Nephron progenitor cell (in vitro differentiated cells): ENCODE data around the gene ZRANB3.

Experiments
- DNase-seq: peaks from one replicate; pipeline ENCODE4 v3.0.0; 2021
- H3K27ac Mint-ChIP-seq: 2 replicates; pipeline ENCODE4 v1.8.0; 2021; ENCODE audit warnings: mild to moderate bottlenecking, moderate library complexity, mixed read lengths
- H3K27me3 Mint-ChIP-seq: 2 replicates; pipeline ENCODE4 v1.8.0; 2021; ENCODE audit warnings: mild to moderate bottlenecking, low read depth, mixed read lengths; ENCODE audit not compliant: poor library complexity
- H3K36me3 Mint-ChIP-seq: 2 replicates; pipeline ENCODE4 v1.8.0; 2021; ENCODE audit warnings: low read depth, mixed read lengths
- H3K4me1 Mint-ChIP-seq: 2 replicates; pipeline ENCODE4 v1.8.0; 2021; ENCODE audit warnings: mixed read lengths
- H3K4me3 Mint-ChIP-seq: 2 replicates; pipeline ENCODE4 v1.8.0; 2021; ENCODE audit warnings: mild to moderate bottlenecking, moderate library complexity, mixed read lengths
- H3K9me3 Mint-ChIP-seq: 2 replicates; pipeline ENCODE4 v1.8.0; 2021; ENCODE audit warnings: mild to moderate bottlenecking, moderate library complexity, mixed read lengths
- TF ChIP-seq, protein P1 (sequence below): fragments of 200-600 bp; sonication (generic); IDR thresholded peaks from 2 replicates; pipeline ENCODE4 v1.5.0; 2021; ENCODE audit warnings: antibody characterized with exemption

The ZRANB3 gene

DNA sequence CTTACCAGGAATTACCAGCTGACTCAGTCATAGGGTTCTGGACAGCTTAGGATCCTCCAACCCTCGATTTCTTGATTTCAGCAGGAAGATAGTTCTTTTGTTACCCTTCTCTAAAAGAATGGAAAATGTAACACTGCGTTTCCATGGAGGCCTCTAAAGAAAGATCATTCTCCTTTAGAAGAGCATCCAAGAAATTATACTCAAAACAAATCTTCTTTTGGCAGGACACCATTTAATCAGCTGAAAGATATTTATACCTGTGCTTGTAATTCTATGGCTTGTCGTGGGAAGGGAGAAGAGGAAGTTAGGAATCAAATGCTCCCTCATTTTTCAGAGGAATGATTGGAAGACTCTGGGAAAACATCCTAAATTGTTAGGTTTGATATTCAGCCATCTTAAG, 348.4 kb downstream of the ZRANB3 start:
- H3K4me1 Mint-ChIP-seq, result peaks cover 5% of the 10 kb centered on the region
- no peaks in the 10 kb centered on the region for H3K27me3 Mint-ChIP-seq
- DNase-seq, result no peak
- H3K9me3 Mint-ChIP-seq, result peaks cover 8% of the 10 kb centered on the region
- H3K36me3 Mint-ChIP-seq, result peaks cover 11% of the 10 kb centered on the region
- TF ChIP-seq, protein P1, sequence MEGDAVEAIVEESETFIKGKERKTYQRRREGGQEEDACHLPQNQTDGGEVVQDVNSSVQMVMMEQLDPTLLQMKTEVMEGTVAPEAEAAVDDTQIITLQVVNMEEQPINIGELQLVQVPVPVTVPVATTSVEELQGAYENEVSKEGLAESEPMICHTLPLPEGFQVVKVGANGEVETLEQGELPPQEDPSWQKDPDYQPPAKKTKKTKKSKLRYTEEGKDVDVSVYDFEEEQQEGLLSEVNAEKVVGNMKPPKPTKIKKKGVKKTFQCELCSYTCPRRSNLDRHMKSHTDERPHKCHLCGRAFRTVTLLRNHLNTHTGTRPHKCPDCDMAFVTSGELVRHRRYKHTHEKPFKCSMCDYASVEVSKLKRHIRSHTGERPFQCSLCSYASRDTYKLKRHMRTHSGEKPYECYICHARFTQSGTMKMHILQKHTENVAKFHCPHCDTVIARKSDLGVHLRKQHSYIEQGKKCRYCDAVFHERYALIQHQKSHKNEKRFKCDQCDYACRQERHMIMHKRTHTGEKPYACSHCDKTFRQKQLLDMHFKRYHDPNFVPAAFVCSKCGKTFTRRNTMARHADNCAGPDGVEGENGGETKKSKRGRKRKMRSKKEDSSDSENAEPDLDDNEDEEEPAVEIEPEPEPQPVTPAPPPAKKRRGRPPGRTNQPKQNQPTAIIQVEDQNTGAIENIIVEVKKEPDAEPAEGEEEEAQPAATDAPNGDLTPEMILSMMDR, result no peak
- H3K27ac Mint-ChIP-seq, result no peak overlapping the region
- no peak overlapping the region for H3K4me3 Mint-ChIP-seq

DNA sequence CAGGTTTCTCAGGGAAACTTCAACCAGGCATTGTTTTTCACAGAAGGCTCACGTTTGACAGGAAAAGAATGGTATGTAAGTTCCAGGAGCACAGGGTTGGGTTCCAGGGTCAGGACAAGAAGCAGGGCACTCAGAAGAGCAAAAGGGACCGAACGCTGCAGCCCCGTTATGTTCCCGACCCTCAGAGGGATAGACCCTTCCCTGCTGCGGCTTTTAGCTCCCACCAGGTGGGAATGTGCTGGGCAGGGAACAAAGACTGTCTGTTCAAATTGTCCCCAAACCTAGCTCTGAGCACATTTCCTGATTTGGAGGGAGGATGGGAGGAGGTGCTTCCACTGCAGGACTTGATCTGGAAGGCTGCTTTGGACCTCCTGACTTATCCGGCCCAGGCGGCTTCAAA, 348.8 kb downstream of the ZRANB3 start:
- Mint-ChIP-seq H3K27ac (peak overlapping the region; percentile 74), H3K9me3 (peaks cover 10% of the 10 kb centered on the region)
- no peak for DNase-seq

DNA sequence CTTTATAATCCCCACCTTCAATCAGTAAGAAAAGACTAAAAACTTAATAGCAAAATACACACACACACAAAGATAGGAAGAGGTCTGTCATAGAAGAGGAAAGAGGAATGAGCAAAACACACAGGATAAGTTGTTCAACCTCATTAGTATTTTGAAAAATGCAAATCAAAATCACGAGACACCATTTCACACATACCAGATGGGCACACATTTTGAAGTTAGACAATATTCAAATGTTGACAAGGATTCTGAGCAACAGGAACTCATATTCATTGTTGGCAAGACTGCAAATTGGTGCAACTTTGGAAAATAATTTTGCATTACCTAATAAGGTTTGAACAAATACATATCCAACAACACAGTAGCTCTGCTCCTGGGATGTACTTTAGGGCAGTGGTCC, 351.3 kb downstream of the ZRANB3 start:
- TF ChIP-seq, protein P1, result no peak
- Mint-ChIP-seq H3K36me3 (peaks cover 40% of the 10 kb centered on the region), H3K27me3 (no peaks in the 10 kb centered on the region), H3K9me3 (peaks cover 31% of the 10 kb centered on the region), H3K4me3 (no peak overlapping the region), H3K4me1 (peaks cover 5% of the 10 kb centered on the region), H3K27ac (no peak overlapping the region)
- DNase-seq, result no peak

More for the DNA sequence above, 348.8 kb downstream of the ZRANB3 start:
- TF ChIP-seq, protein P1, result no peak
- Mint-ChIP-seq H3K36me3 (peaks cover 15% of the 10 kb centered on the region), H3K4me1 (peaks cover 5% of the 10 kb centered on the region), H3K27me3 (no peaks in the 10 kb centered on the region), H3K4me3 (no peak overlapping the region)

DNA sequence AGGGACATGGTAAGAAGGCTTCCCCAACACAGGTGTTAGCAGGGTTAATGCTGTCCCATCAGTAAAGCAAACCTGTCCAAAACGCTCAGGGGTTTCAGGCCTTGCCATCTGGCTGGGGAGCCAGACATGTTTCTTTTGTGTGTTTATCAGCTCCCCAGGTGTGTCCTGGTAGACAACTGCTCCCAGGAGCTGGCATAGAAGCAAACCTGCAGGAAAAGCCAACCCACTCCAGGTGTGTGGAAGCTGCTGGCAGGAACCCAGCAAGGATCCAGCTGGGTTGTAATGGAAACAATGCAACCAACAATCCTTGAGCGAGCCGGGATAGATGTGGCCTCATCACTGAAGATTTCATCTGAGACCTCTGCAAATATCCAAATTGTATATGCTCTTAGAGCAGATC, 355.8 kb downstream of the ZRANB3 start:
- Mint-ChIP-seq H3K27ac (no peak overlapping the region), H3K4me3 (no peak overlapping the region), H3K27me3 (no peaks in the 10 kb centered on the region), H3K36me3 (peaks cover 60% of the 10 kb centered on the region), H3K4me1 (no peaks in the 10 kb centered on the region), H3K9me3 (peaks cover 31% of the 10 kb centered on the region)
- DNase-seq, result no peak
- TF ChIP-seq, protein P1, result no peak

DNA sequence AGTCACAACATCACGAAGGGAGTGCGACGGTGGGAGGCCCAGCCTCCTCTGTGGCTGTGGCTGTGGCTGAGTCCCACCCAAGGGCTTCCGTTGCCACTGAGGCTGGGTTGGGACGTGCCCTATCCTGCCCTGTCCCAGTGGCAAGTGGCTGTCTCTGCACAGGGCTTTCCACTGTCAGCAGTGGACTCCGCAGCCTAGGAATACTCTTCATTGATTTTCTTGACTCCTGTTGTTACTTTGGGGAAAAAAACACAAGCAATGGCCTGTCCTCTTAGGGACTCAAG, 356.3 kb downstream of the ZRANB3 start:
- H3K27ac Mint-ChIP-seq, result no peak overlapping the region
- no peaks in the 10 kb centered on the region for H3K4me1 Mint-ChIP-seq
- TF ChIP-seq, protein P1, result no peak
- no peak for DNase-seq
- H3K9me3 Mint-ChIP-seq, result peaks cover 31% of the 10 kb centered on the region
- no peak overlapping the region for H3K4me3 Mint-ChIP-seq
- no peaks in the 10 kb centered on the region for H3K27me3 Mint-ChIP-seq
- H3K36me3 Mint-ChIP-seq, result peaks cover 64% of the 10 kb centered on the region

DNA sequence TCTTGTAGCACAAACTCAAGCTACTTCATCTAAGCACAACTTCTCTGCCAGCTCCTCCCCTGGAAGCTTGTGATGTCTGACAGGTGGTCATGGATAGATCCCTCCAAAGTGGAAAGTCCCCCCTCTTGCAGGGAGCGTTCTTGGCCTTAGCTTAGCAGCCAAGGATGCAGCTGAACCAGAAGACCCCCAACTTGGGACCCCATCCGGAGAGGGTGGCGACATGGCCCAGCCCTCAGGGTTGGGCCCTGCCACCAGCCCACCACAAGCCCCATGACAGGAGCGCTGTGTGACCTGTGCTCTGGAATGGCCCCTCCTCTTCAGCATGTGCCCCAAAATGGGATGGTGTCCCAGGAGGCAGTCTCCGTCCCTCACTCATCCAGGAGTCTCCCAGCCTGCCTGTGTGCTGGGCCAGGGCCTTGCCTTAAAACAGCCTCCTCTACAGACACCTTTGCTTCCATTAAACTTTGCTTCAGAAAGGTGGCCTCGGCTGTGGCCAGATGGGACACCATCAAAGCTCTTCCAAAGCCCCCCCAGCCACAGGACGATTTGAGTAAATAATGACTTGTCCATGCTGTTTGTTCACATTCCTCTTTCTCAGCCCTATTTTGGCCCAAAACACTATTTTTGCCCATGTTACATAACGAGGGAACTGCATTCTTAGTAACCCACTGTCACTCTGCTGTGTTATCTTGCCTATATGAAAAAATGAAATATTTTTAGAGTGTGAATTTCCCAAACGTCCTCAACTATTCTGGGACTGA, 356.8 kb downstream of the ZRANB3 start:
- Mint-ChIP-seq H3K4me1 (no peaks in the 10 kb centered on the region), H3K36me3 (peaks cover 68% of the 10 kb centered on the region), H3K4me3 (no peak overlapping the region), H3K9me3 (peaks cover 31% of the 10 kb centered on the region), H3K27me3 (no peaks in the 10 kb centered on the region), H3K27ac (no peak overlapping the region)
- no peak for DNase-seq
- TF ChIP-seq, protein P1, result no peak
